Measurements from ENCODE around the gene AGXT.
"Not testable (repeated sequence)": the region's sequence is repeated elsewhere in the genome, so short reads cannot be mapped to it uniquely, and the experiment has no call there.

AGXT gene

GRCh38 chr2:240839152-240840143, 29.2 kb upstream of the AGXT start:
- DNase-seq (ENCODE audit: insufficient read length, low spot score), result no peak
- FAIRE-seq, result no peak

GRCh38 chr2:240840435-240841060, 28.1 kb upstream of the AGXT start:
- DNase-seq (ENCODE audit: insufficient read length, low spot score) (peak; percentile 85), FAIRE-seq (peak; percentile 73)

- DNase-seq (ENCODE audit: insufficient read length, low spot score); FAIRE-seq: not testable (repeated sequence)
Measured at GRCh38 chr2:240846309-240846708, 22.3 kb upstream of the AGXT start.

GRCh38 chr2:240846873-240847595, 21.6 kb upstream of the AGXT start:
- FAIRE-seq, result no peak
- no peak for DNase-seq (ENCODE audit: insufficient read length, low spot score)

GRCh38 chr2:240847817-240848216, 20.8 kb upstream of the AGXT start:
- peak; percentile 68 for FAIRE-seq

GRCh38 chr2:240848900-240849680, 19.5 kb upstream of the AGXT start:
- FAIRE-seq (no peak), DNase-seq (ENCODE audit: insufficient read length, low spot score) (no peak)

More at GRCh38 chr2:240847817-240848216, 20.8 kb upstream of the AGXT start:
- no peak for DNase-seq (ENCODE audit: insufficient read length, low spot score)

- DNase-seq (ENCODE audit: insufficient read length, low spot score) (no peak), FAIRE-seq (no peak)
Measured at GRCh38 chr2:240850026-240850425, 18.6 kb upstream of the AGXT start.

- FAIRE-seq (no peak), DNase-seq (ENCODE audit: insufficient read length, low spot score) (no peak)
Measured at GRCh38 chr2:240850756-240851077, 17.9 kb upstream of the AGXT start.

GRCh38 chr2:240851078-240851991, 17.3 kb upstream of the AGXT start:
- DNase-seq (ENCODE audit: insufficient read length, low spot score) (peak; percentile 89), FAIRE-seq (peak; percentile 46)

GRCh38 chr2:240852671-240853314, 15.8 kb upstream of the AGXT start:
- DNase-seq (ENCODE audit: insufficient read length, low spot score) (no peak), FAIRE-seq (no peak)

GRCh38 chr2:240855670-240856069, 13.0 kb upstream of the AGXT start:
- DNase-seq (ENCODE audit: insufficient read length, low spot score) (no peak), FAIRE-seq (no peak)

- FAIRE-seq, result no peak
- DNase-seq (ENCODE audit: insufficient read length, low spot score), result no peak
Measured at GRCh38 chr2:240856151-240856980, 12.3 kb upstream of the AGXT start.

- no peak for FAIRE-seq
- DNase-seq (ENCODE audit: insufficient read length, low spot score), result no peak
Measured at GRCh38 chr2:240857039-240858008, 11.3 kb upstream of the AGXT start.

GRCh38 chr2:240858321-240858720, 10.3 kb upstream of the AGXT start:
- no peak for DNase-seq (ENCODE audit: insufficient read length, low spot score)
- no peak for FAIRE-seq

GRCh38 chr2:240858871-240859270, 9.8 kb upstream of the AGXT start:
- no peak for FAIRE-seq
- no peak for DNase-seq (ENCODE audit: insufficient read length, low spot score)

- FAIRE-seq (no peak), DNase-seq (ENCODE audit: insufficient read length, low spot score) (no peak)
Measured at GRCh38 chr2:240861547-240861946, 7.1 kb upstream of the AGXT start.

GRCh38 chr2:240864475-240864874, 4.1 kb upstream of the AGXT start:
- no peak for DNase-seq (ENCODE audit: insufficient read length, low spot score)
- FAIRE-seq, result no peak

Measured in HTR-8/SVneo (cell line).